HG03575 (cell line): ENCODE results near the gene TMSB15C.
"Not testable (repeated sequence)": the region's sequence is repeated elsewhere in the genome, so short reads cannot be mapped to it uniquely, and the experiment has no call there.

Source experiments
- ATAC-seq: cut with Tn5 transposase; IDR thresholded peaks from one replicate; pipeline ENCODE4 v1.9.1; 2021; ENCODE audit not compliant: unreplicated experiment, insufficient number of reproducible peaks, low FRiP score; ENCODE audit errors: extremely low read depth

The TMSB15C gene

DNA sequence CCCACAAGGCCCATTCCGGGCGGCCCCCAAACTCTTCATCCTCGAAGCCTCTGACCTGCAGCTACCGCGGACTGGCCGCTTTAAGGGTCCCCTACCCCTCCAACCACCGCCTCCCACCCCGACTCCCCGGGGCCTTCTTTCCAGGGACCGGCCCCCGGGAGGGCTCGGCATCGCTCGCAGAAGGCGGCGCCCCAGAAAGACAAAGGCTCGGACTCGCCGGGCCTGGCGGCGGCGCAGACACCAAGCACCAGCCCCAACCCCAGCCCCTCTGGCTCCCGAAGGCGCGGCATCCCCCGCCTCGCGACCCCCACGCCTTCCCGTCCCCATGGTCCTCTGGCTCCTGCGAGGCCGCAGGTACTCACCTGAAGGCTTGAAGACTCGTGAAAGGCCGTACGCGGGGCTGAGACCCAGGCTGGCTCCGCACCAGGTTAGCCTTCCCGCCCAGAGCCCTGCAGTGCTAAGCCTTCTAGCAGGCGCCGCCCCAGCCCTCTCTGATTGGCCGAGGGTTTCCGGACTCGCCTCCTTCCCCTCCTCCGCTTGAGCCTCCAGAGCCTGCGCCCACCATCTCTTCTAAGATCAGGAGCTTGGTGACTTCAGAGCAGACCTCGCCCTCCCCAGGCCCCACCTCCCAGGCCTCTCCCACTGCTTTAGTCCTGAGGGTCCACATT, at the start of gene TMSB15C:
TSS of gene TMSB15C (minus strand) at position 459 of the 668 bp plus-strand sequence.
- not testable (repeated sequence) for ATAC-seq

DNA sequence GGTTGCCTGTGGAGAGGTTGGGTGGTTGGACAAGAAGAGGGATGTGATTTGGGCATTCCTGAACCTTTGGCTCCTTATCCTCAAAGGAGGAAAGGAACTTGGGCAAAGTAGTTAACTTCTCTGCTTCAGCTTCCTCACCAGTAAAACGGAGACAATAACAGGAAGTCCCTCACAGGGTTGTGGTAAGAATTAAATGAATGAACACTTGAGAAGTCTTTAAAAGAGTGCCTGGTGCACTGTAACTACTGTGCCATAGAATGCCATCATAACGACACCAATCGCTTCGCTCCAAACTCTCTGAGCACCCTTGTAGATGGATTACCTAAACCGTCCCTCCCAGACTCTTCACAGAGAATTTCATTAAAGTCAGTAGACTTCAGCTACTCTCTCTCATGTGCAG, 46.8 kb upstream of the TMSB15C start:
- no peak for ATAC-seq

DNA sequence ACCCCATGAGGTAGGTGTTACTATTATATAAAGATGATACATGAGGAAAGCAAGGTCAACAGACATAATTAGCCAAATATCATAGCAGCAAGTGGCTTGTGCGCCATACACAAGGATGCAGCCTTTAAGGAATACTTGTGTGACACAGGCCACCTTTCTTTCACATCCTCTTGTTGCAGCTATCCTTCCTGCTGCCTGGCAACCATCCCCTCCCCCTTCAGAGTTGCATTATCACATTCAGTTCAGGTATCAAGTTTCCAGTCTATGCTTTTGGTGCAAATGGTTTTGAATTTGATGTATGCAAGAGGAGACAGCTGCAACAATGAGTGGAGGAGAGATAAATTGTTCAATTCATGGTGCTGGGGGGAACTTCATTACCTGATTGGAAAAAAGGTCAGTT, 42.7 kb upstream of the TMSB15C start:
- no peak for ATAC-seq

DNA sequence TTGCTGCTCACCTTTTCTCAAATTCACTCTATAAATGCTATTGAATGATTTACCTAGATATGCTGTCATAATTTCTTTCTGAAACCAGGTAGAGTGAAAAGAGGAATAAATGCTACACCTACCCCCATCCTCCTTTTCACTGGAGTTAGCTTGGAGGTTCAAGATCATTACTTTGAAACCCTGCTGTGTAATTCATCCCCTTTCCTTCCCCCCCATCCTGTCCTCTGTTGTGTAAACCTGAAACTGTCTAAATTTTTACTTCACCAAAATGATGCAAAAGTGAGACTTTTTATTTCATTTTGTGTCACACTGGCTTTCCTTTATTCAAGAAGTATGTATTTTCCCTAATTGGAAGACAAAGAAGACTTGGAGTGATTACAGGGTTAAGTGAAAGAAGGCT, 41.7 kb upstream of the TMSB15C start:
- no peak for ATAC-seq

DNA sequence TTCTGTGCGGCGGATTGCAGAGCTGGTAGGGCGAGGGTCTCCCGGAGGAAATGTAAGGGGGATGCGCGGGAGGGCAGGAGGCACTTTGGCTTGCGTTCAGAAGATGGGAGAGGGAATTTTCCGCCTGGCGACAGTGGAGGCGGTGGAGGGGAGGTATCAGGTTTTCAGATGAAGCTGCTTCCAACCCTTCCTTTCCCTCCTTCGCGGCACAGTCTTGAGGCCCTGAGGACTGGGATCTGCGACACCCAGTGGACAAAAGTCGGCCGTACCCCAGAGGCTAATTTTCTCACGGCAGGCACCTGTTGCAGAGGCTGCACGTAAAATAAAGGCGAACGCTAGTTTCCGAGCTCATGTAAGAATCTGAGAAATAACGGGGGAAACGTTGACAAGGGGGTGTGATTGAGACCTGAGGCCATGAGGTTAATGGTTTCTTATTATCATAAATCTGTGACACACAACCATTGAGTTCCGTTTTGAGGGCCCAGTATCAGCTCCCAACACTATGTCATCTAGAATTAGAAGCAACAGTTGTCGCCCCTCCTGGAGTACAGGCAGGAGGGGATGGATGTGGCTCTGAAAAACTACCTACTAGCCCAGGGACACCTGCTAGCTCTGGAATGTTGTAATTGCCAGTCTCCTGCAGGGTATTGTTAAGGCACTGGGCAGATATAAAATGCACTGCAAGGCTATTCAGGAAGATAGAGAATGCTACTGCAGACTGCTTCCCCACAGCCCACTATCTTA, 37.4 kb upstream of the TMSB15C start:
- ATAC-seq, result no peak

DNA sequence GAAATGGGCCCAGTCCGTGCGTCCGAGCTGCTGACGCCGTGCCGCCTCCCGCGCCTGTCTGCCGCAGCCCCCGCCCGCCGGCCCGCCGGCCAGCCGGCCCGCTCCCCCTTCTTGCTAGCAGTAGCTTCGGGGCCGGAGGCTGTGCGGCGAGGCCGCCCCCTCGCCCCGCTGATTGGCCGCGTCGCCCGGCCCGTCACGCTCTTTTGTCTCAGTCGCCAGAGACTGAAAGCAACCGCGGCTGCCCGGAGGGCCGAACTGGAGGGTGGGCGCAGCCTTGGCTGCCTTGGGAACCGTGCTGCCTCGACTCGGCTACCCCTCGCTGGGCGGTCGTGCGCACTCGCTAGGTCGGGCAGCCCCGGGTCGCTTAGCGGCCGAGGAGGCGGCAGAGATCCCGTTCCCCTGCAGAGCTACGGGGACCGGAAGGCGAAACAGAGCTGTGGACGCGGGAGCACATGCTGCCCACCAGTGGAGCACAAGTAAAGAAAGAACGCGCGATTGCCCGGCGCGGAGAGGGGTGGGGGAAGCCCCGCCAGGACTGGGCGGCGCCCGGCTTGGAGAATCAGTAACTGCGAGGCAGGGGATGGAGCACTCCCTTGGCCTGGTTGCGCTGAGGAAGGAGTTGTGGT, 36.4 kb upstream of the TMSB15C start, which contains the start of gene ZCCHC18:
TSS of gene ZCCHC18 (plus strand) at position 198 of the 626 bp plus-strand sequence. CDS start 1,589 bp downstream, outside the sequence.
- ATAC-seq, result peak; percentile 37

DNA sequence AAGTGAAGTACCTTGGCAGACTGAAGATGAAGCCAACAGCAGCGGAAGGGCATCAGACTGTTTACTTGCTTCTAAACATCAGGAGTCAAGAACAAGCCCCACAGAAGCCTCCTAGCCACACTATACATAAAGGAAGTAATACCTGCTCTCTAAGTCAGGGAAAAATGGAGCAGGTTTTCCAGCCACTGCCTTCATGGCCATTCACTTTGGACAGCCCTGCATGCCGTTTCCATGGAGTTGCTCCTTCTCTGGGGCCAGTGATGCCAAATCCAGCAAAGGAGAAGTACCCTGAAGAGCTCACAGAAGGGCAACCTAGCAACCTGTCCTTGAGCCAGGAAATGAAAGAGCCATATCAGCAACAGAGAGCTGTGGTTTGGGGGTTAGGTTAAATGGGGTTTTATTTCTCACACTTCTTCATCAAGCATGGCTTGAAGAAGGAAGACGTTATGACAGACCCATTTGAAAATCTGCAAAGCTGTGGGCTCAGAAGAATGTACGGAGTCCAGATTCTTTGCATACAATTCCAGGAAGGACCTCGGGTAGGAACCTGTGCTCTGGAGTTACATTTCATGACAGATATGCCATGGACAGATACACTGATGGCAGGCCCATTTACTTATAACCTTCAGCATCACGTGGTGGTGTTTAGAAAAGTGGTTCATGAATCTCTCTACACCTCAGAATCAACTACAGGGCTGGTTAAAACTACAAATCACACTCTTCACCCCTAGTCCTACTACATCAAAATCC, 34.6 kb upstream of the TMSB15C start:
- ATAC-seq, result not testable (repeated sequence)

DNA sequence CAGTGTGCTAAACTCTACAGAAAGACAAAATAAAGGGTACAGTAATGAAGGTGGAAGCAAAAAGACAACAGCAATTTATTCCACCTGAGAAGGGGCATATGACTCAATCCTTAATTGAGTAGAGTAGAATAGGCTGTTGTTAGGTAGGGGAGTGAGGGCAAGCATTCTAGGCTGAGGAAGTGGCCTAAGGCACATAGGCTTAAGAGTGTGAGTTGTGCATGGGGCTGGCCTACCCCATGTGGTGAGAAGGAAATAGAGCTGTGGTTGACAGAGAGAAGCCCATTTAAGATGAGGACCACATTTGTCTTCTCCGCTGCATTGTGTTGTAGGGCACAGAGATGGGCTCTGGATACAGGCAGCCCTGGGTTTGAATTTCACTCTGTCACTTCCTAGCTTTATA, 32.9 kb upstream of the TMSB15C start:
- no peak for ATAC-seq

DNA sequence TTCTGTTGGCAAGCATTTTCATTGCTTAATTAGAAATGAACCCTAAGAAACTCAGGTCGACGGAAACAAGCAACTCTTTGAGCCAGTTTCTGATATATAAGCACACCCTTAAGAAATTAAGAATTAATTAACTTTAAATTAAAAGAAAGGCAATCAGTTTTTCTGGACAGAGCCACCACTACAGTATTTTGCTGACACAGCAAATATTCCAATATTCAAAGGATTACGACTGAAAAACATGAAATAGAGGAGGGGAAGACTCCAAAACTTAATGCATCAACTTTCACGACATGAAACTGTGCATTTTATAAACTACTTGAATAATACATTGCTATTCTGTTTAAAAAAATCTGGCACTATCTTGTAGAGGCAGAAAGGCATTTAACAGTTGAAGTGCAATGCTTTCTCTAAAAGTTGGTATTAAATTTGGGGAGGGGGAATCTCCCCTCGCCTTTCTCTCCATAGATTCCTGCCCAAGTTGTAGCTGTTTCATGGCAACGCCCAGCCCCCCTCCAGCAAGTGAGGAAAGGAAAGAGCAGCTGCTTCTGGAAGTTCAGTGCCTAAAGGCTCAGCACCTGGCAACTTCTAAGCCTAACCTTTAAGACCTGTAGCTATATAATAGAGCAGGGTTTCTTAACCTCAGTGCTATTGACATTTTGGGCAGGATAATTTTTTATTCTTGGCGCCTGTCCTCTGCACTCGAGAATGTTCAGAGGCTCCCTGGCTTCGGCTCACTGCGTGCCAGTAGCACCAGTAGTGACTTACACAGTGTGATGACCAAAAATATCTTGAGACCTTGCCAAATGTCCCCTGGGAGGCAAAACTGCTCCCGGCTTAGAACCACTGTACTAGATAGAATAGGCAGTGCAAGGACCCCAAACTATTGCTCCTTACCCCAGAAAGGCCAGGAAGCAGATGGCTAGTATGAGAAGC, 29.6 kb upstream of the TMSB15C start:
- no peak for ATAC-seq

DNA sequence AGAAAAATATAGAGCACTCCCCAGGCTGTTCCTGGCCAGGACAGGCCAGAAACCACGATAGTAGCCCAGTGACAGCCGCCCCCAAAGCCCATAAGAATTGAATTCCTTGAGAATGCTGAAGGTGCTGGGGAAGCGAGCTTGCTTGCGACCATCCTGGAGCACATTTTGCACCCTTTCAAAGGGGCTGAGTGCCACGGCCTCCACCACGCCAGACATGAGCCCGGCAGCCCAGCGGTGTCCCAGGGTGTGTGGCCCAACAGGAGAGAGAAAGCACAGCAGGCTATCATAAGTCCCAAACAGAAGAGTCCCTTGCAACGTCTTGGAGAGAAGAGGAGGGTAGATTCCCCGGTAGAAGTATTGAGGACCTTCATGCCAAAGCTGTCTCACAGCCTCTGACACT, 28.6 kb upstream of the TMSB15C start:
- ATAC-seq, result no peak

DNA sequence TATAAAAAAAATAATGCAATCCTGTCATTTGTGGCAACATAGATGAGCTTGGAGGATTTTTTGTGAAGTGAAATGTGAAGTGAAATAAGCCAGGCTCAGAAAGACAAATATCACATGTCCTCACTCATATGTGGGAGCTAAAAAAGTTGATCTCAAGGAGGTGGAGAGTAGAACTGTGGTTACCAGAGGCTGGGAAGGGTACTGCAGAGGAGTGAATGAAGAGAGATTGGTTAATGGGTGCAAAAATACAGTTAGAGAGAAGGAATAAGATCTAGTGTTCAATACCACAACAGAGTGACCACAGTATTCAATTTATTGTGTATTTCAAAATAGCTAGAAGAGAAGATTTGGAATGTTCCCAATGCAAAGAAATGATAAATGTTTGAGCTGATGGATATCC, 22.9 kb upstream of the TMSB15C start:
- ATAC-seq, result no peak

DNA sequence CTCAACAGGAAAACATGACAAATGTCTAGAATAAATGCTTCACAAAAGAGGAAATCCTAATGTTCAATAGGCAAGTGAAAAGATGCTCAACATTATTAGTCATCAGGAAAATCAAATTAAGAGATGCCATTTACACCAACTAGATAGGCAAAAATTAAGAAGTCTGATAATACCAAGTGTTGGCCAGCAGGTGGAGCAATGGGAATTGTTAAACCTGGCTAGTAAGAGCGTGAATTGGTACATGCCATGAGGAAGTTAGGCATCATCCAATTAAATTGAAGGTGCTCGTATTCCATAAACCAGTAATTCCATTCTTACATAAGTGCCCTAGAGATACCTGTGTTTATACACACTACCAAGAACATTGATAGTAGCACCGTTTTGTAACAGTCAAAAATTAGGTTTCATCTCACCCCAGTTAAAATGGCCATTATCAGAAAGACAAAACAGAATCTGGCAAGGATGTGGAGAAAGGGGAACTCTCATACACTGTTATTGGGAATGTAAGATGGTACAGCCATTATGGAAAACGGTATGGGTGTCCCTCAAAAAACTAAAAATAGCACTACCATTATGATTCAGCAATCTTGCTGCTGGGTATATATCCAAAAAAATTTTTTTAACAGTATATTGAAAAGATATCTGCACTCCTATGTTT, 22.2 kb upstream of the TMSB15C start:
- peak; percentile 82 for ATAC-seq

DNA sequence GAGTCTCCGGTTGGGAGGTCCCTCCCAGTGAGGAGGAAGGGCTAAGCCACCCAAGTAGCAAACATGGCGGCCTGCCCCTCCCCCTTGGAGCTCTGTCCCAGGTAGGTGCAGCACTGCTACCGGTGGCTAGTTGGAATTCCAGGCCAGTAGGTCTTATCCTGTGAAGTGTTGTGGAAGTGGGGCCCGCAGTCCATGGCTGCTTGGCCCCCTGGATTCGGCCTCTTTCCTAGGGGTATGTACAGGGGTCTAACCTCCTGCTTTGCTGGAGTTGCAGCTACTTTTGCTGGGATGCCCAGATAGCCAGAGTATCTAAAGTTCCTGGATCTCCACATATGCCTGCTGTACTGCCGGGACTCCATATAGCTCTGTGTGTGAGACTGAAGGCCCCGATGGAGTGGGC, 9.9 kb upstream of the TMSB15C start:
- ATAC-seq, result no peak

DNA sequence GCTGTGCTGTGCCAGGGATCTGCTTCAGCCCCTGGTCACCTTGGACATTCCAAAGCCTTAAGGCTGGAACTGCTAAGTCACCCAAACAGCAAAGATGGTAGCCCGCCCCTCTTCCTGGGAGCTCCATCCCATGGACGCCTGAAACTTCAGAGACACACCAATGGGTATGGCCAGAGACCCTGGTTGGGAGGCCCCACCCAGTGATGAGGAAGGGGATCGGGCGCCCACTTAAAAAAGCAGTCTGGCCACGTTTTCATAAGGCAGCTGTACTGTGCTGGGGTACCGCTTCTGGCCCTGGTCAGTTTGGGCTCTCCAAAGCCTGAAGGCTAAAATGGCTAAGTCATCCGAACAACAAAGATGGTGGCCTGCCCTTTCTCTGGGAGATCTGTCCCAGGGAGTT, 9.4 kb upstream of the TMSB15C start:
- no peak for ATAC-seq

DNA sequence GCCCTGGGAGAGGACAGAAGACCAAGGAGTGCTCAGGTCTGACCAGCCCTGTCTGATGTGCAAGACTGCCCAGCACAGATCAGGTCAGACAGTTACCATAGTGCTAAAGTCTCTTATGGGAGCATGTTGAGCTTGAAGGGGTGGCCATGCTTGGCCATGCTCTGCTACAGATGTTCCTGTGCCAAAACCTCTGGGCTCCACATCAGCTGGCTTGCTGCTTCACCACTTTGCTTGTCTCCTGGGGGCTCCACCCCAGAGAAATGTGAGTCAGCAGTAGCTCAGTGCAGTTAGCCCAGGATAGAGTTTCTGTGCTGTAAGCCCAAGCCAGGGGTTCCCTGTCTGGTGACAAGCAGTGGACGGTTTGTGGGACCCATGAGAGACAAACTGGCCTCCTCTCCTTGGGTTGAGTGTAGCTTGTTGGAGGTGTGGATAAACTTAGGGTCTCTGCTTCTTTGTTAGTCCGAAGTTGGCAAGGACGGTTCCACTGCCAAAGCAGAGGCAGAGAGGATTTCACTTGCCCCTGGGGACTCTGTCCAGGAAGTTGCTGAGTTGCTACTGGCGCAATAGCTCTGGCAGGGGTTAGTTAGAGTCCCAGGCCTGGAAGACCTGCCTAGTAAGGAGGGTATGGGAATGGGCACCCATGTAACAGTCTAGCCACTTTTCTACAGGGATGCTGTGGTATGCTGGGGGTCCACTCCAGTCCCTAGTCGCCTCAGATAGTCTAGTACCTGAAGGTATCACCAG, 8.7 kb upstream of the TMSB15C start:
- ATAC-seq, result no peak

DNA sequence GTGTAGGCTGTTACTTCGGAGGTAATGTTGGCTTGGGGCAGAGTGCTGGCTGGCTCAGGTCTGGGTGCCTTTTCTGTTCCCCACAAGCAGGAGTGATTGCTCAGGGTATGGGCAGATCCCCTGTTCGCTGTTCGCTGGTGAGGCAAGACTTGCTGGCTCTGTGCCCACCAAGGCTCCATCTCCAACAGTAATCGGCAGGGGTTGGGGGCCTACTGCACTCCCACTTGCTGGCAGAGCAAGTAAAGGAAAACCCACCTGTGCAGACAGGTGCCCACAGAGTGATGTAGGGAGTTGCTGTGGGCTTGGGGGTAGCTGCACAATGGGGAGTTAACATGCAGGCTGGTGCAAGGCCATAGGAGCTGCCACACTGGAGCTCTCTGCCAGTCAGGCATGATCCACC, 8.0 kb upstream of the TMSB15C start:
- ATAC-seq, result no peak

DNA sequence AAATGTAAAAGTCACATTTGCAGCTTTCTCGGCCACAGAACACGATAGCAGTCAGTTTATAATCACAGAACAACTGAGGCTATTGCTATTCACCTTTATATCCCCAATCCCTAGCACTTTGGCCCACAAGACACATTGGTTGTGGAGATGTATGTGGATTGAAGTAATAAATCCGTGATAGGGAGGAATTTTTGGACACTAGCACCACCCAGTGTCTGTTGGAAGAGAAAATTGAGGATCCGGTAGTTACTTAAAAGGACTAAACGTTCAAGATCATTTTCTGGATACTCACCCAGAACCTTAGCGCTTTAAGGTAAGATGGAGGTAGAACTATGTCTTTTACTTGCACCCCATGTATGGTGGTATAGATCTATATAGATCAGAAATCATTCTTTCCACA, 1.8 kb upstream of the TMSB15C start:
- not testable (repeated sequence) for ATAC-seq
